ENCODE results near the gene HDLBP. TPM values are rescaled to one million over a fixed set of nuclear protein-coding genes. Genes with fewer than 3 reads are reported as not detected.

The HDLBP gene
- total and polyA plus RNA-seq, 10 of the 15 experiments (the other 5 are each of a cell fraction or from before 2014, with no cell fraction given): 19.5 to 383 (median 249) TPM

DNA sequence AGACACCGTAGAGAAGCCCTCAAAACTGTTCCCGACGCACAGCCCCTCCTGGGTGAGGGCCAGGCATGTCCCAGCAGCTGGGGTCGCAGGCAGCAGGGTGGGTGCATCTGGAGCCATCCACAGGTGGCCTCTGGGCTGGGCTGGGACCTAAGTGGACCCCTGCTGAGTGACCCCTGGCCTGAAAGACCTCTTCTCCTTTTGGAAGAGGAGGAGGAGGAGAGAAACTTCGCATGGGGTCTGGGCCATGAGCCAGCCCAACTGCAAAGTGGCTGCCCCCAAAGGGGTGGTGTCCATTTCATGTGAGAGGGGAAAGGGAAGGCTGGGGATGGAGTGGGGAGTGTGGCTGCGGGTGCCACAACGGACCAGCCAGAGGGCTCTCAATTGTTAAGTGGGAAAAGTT, 101.9 kb downstream of the HDLBP start:
- POLR2A ChIA-PET: no interaction called here
- no peak for ATAC-seq
- in situ Hi-C loops (cut with MboI) (no loop called here), intact Hi-C loops (cut with micrococcal nuclease; ENCODE audit: unreplicated experiment) (loop anchor here (10.0 kb wide), 1 partner anchor 359 kb away; no protein-coding TSS in a partner anchor)
- Histone ChIP-seq H4K20me1 (ENCODE audit: control insufficient read depth, insufficient read depth) (no peaks in the 10 kb centered on the region), H2AFZ (ENCODE audit: control insufficient read depth, low read depth, low read length) (no peak overlapping the region), H3K27me3 (replicated peaks in 1 of 2; ENCODE audit: control insufficient read depth in 2 of 2, insufficient read depth in 2 of 2, low read length in 1 of 2) (no peaks in the 10 kb centered on the region), H3K4me1 (ENCODE audit: control insufficient read depth, insufficient read depth, low read length) (no peaks in the 10 kb centered on the region), H3K9ac (ENCODE audit: control insufficient read depth, insufficient read depth, low read length) (no peak overlapping the region), H3K79me2 (ENCODE audit: control insufficient read depth, insufficient read depth, low read length) (no peaks in the 10 kb centered on the region), H3K36me3 (ENCODE audit: control insufficient read depth in 2 of 2, insufficient read depth in 2 of 2, low read length in 1 of 2) (no peaks in the 10 kb centered on the region), H3K9me3 (replicated peaks; ENCODE audit: control insufficient read depth, insufficient read depth, low read length) (no peaks in the 10 kb centered on the region), H3K4me3 (no peak overlapping the region), H3K27ac (ENCODE audit: control insufficient read depth, insufficient read depth) (no peak overlapping the region), H3K4me2 (ENCODE audit: control insufficient read depth, insufficient read depth) (no peak overlapping the region)
- BruUV-seq (replicated peaks): no TSS peak
- DNase-seq (ENCODE audit: low read depth, low spot score): no peak
- 72% methylated on average over 7 of the region's 7 CpGs for WGBS (ENCODE audit: insufficient coverage, insufficient replicate concordance, low lambda C conversion rate, missing lambda C conversion rate)
- SMC1A ChIA-PET (ENCODE audit: uncharacterized antibody, unreplicated experiment): no interaction called here
- CTCF ChIA-PET: no interaction called here
- TF ChIP-seq IKZF2 (IDR thresholded peaks at IDR 0.05) (no peak), YY1 (IDR thresholded peaks at IDR 0.05; ENCODE audit: low read depth, low read length) (no peak)
- no peak for FAIRE-seq
- RAD21 ChIA-PET (ENCODE audit: unreplicated experiment): no interaction called here

DNA sequence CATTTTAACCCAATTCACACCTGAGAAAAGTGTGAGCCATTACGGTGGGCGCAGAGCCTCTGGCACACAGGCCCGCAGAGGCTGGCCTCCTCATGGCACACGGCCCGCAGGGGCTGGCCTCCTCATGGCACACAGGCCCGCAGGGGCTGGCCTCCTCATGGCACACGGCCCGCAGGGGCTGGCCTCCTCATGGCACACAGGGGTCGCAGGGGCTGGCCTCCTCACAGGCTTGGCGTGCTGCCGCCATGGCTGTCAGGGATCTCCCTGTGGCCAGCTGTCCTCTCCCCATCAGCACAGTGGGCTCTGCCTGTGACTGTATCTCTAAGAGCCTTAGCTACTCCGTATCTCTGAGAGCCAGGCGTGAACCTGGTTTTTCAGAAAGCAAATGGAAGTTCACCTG, 102.4 kb downstream of the HDLBP start:
- in situ Hi-C loops (cut with MboI): no loop called here
- SMC1A ChIA-PET (ENCODE audit: uncharacterized antibody, unreplicated experiment): no interaction called here
- H3K4me1 ChIP-seq (ENCODE audit: control insufficient read depth, insufficient read depth, low read length): no peaks in the 10 kb centered on the region
- no peaks in the 10 kb centered on the region for H4K20me1 ChIP-seq (ENCODE audit: control insufficient read depth, insufficient read depth)
- no peak for FAIRE-seq
- intact Hi-C loops (cut with micrococcal nuclease; ENCODE audit: unreplicated experiment): loop anchor here (10.0 kb wide), 1 partner anchor 358 kb away; no protein-coding TSS in a partner anchor
- H3K4me3 ChIP-seq: no peak overlapping the region
- no peak overlapping the region for H3K4me2 ChIP-seq (ENCODE audit: control insufficient read depth, insufficient read depth)
- H3K9me3 ChIP-seq (replicated peaks; ENCODE audit: control insufficient read depth, insufficient read depth, low read length): no peaks in the 10 kb centered on the region
- H3K36me3 ChIP-seq (ENCODE audit: control insufficient read depth in 2 of 2, insufficient read depth in 2 of 2, low read length in 1 of 2): no peaks in the 10 kb centered on the region
- RAD21 ChIA-PET (ENCODE audit: unreplicated experiment): no interaction called here
- TF ChIP-seq JUND (IDR thresholded peaks at IDR 0.05; ENCODE audit: low read depth, low read length) (no peak), TAF1 (IDR thresholded peaks at IDR 0.05; ENCODE audit: borderline replicate concordance, low read depth, low read length) (no peak), NFYA (IDR thresholded peaks at IDR 0.05; ENCODE audit: borderline replicate concordance, low read depth, low read length) (no peak), ZNF622 (IDR thresholded peaks at IDR 0.05) (no peak)
- TF ChIP-seq, protein P1, sequence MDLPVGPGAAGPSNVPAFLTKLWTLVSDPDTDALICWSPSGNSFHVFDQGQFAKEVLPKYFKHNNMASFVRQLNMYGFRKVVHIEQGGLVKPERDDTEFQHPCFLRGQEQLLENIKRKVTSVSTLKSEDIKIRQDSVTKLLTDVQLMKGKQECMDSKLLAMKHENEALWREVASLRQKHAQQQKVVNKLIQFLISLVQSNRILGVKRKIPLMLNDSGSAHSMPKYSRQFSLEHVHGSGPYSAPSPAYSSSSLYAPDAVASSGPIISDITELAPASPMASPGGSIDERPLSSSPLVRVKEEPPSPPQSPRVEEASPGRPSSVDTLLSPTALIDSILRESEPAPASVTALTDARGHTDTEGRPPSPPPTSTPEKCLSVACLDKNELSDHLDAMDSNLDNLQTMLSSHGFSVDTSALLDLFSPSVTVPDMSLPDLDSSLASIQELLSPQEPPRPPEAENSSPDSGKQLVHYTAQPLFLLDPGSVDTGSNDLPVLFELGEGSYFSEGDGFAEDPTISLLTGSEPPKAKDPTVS (IDR thresholded peaks at IDR 0.05; ENCODE audit: low read depth, low read length): no peak
- no peak overlapping the region for H3K27ac ChIP-seq (ENCODE audit: control insufficient read depth, insufficient read depth)
- no peaks in the 10 kb centered on the region for H3K27me3 ChIP-seq (replicated peaks in 1 of 2; ENCODE audit: control insufficient read depth in 2 of 2, insufficient read depth in 2 of 2, low read length in 1 of 2)
- CTCF ChIA-PET: no interaction called here
- no peak for DNase-seq (ENCODE audit: low read depth, low spot score)
- H3K9ac ChIP-seq (ENCODE audit: control insufficient read depth, insufficient read depth, low read length): no peak overlapping the region
- no peaks in the 10 kb centered on the region for H3K79me2 ChIP-seq (ENCODE audit: control insufficient read depth, insufficient read depth, low read length)
- no TSS peak for BruUV-seq (replicated peaks)
- POLR2A ChIA-PET: interaction anchor here (0.6 kb wide), 1 partner anchor 232 kb away, joined by 4 read pairs; no protein-coding TSS in a partner anchor
- no peak overlapping the region for H2AFZ ChIP-seq (ENCODE audit: control insufficient read depth, low read depth, low read length)
- no peak for ATAC-seq
- 70% methylated on average over 13 of the region's 13 CpGs for WGBS (ENCODE audit: insufficient coverage, insufficient replicate concordance, low lambda C conversion rate, missing lambda C conversion rate)

Measured in GM12878 (cell line).